Neural cell (in vitro differentiated cells): ENCODE data around the gene ALDH2.
"Not testable (repeated sequence)": the region's sequence is repeated elsewhere in the genome, so short reads cannot be mapped to it uniquely, and the experiment has no call there.

Source experiments
- CTCF ChIP-seq: fragments of 450-650 bp; IDR thresholded peaks from 2 replicates; pipeline ENCODE4 v1.5.1; 2014; ENCODE audit warnings: antibody characterized with exemption, mild to moderate bottlenecking, moderate library complexity; ENCODE audit not compliant: poor library complexity, severe bottlenecking
- EP300 ChIP-seq: fragments of 450-650 bp; conservative IDR thresholded peaks from 2 replicates; pipeline ENCODE4 v1.6.1; 2014; ENCODE audit warnings: antibody characterized with exemption, mild to moderate bottlenecking, moderate library complexity; ENCODE audit not compliant: poor library complexity, severe bottlenecking
- TAF1 ChIP-seq: IDR thresholded peaks from 2 replicates; pipeline ENCODE4 v1.6.1; 2012; ENCODE audit warnings: low read depth

DNA sequence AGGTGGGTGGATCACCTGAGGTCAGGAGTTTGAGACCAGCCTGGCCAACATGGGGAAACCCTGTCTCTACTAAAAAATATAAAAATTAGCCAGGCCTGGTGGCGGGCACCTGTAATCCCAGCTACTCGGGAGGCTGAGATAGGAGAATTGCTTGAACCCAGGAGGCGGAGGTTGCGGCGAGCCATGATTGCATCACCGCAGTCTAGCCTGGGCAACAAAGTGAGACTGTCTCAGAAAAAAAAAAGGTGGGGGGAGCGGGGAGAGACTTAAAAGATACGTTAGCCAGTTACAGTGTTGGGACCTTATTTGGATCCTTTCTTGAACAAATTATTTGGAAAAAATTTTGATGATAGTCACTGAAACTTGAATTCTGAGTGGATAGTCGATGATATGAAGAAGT lies 27.2 kb upstream of the ALDH2 start:
- not testable (repeated sequence) for TF ChIP-seq CTCF, TAF1, EP300
